GM18526 (cell line): Measurements from ENCODE around the gene SMIM38.

ENCODE experiments used
- POLR2A ChIP-seq: IDR thresholded peaks from 3 replicates; pipeline ENCODE4 v1.6.1; 2011; ENCODE audit not compliant: insufficient read length; ENCODE audit errors: extremely low read depth

SMIM38 gene

DNA sequence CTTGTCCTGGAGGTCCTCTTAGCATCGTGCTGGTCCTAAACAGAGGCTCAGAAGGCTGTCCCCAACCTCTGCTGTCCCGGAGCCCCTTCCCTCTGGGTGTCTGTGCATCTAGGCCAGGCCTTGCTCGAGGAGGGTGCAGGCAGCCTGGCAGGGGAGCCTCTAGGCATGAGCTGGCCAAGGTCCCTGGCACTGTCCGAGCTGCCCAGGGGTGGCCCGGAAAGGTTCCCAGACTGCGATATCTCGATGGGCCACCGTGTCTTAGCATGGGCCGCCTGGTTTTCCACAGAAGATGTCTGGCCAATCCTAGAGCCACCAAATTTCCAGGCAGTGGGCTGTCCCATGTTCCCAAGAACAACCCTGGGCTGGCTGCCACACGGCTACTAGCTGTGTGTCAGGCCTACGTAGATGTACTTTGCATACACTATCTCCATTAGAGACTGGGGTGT is 24.6 kb upstream of the SMIM38 start:
- TF ChIP-seq POLR2A: no peak

DNA sequence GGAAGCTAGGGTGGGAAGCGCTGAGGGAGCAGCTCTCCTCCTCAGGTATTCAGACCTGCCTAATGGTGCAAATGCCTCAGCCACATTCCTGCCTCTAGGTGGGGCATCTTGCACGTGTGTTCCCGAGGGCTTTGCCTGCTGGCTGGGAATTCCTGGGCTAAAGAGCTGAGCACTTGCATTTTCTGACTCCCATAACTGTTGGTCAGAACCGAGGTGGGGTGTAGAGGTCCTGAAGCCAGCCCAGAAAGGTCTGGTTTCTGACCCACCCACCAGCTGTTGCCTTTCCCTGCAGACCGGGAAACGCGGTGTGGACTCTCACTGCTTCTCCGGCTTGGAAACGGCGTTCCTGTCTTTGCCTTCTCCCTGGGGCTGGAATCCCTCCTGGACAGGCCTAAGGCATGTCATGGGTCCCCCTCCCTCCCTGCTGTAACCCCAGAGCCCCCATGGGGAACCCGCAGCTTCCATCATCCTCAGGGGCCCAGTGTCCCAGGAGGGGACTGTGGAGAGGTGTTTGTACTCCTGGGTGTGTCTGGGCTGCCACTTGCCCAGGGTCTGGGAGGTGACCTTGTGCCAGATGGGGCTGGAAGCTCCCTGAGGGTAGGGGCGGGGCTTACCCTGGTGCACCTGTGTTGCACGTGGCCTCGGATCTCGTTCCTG is 24.0 kb upstream of the SMIM38 start:
- TF ChIP-seq POLR2A: no peak

DNA sequence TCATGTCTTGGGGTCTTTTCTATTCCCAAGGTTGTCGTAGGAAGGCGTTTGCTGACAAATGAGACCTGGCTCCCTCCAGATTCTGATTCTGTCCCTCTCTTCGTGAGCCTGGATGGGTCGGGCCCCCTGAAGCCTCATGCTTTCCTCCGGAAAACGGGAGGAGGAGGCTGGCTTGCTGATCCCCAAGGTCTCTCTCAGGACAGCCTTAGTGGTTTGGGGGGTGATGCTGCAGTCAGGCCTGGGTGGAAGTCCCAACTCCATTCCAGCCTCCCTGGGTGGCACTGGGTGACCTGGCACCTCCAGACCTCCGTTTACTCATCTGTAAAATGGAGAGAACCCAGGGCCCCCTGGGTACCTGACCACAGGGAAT is 23.4 kb upstream of the SMIM38 start:
- no peak for TF ChIP-seq POLR2A

DNA sequence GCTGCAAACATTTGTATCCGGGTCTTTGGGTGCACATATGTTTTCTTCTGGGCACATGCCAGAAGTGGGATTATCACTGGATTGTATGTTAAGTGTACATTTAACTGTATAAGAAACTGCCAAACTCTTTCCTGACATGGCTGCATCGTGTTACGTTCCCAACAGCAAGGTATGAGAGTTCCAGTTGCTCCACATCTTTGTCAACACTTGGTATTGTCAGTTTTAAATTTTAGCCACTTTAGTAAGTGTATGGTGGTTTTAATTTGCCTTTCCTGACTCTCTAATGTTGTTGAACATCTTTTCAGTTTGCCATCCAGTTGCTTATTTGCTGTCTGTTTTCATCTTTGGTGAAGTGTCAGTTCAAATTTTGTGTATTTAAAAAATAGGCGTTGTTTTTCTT is 22.5 kb upstream of the SMIM38 start:
- TF ChIP-seq POLR2A: no peak

DNA sequence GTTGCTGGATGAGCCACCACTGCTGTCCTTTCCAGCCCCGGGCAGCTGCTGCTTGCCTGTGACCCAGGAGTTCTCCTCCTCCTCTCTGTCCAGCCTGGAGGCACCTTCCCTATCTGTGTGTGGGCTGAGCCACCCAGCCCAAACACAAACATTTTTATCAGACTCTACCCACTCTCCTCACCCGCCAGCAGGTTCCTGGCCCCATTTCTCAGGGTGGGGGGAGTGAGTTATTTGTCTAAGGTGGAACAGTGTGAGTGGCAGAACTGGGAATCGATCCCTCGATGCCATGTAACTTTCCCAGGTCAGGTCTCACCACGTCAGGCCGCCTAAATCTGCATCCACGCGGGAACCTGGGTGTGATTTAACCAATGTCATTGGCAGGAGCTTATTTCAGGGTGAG is 20.8 kb upstream of the SMIM38 start:
- no peak for TF ChIP-seq POLR2A

DNA sequence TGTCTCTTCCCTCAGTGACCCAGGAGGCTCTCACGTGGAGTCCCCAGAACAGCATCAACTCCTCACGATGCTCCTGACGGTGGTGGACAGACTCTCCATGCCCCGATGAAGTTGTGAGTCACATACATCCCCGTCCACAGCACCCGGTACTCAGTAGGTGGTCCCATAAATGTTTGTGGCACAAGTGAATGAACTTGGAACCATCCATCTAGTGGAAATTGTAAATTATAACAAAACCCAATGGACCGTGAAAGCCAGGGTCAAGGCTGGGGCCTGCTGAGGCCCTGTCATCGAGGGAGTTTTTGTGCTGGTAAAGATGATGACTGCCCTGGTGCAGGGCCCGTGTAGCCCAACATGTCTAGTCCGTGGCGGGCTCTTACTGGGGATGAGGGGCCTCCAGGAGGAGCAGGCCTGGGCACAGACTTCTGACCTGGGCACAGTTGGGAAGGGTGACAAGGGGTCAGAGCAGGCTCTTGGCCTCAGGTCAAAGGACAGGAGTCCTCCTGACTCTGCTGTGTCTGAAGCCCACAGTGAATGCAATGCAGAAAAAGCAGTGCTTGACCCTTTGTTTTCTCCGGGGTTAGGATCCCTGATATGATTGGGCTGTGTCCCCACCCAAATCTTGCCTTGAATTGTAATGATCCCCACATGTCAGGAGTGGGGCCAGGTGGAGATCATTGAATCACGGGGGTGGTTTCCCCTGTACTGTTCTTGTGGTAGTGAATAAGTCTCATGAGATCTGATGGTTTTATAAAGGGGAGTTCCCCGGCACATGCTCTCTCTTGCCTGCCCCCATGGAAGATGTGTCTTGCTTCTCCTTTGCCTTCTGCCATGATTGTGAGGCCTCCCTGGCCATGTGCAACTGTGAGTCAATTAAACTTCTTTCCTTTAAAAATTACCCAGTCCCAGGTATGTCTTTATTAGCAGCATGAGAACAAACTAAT is 20.0 kb upstream of the SMIM38 start:
- no peak for TF ChIP-seq POLR2A

DNA sequence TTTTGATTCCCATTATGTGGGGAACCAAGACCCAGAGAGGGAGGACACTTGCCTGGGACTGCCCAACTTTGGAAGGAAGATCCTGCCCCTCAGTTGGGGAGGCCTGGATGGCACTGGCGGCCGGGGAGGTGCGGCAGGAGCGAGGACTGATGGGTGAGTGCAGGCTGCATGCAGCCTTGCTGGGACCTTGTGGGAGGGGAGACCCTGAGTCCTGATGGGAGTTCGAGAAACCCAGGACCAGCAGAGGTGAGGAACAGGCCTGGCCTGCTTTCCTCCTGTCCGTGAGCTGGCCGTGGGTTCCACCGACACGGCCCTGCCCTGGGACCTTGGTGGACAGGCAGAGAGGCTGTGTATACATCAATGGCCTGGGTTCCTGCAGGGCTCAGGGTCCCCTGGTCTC is 19.3 kb upstream of the SMIM38 start:
- no peak for TF ChIP-seq POLR2A

DNA sequence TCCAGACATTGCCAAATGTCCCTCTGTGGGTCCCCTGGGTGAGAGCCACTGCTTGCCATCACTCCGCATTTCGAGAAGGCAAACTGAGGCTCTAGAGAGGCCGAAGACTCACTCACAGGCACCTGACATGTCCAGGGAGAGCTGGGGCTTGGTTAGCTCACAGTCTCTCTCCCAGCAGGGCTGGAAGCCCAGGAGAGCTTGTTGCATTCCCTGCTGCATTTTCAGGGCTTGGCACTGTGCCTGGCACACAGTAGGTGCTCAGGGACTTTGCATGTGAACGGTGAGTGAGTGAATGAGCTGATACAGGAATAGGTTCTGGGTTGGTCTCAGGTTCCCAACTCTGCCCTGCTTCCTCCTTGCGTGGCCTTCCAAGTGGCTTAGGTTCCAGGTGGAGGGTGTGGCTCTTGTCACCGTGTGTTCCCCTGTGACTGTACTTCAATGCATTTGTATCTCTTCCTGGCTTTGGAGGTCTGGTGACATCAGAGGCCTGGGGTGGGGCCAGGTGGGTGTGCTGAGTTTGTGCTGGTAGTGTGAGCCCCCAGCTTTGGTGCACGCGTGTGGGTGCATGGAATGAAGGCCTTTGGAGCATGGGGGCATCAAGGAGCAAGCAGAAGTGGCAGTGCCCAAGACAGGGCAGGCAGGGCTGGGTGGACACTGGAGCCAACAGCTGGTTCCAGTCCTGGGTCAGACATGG is 18.4 kb upstream of the SMIM38 start:
- TF ChIP-seq POLR2A: no peak

DNA sequence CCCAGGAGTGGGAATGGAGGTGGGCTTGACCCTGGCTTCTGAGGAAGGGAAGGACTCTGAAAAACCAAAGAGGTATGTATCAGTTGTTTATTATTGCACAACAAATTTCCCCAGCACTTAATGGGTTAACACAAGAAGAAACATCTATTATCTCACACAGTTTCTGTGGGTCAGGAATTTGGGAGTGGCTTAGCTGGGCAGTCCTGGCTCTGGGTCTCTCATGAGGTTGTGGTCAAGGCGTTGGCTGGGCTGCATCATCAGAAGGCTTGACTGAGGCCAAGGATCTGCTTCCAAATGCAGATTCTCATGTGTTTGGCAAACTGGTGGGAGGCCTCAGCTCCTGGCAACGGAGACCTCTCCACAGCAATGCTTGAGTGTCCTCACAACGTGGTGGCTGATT is 17.5 kb upstream of the SMIM38 start:
- TF ChIP-seq POLR2A: no peak

DNA sequence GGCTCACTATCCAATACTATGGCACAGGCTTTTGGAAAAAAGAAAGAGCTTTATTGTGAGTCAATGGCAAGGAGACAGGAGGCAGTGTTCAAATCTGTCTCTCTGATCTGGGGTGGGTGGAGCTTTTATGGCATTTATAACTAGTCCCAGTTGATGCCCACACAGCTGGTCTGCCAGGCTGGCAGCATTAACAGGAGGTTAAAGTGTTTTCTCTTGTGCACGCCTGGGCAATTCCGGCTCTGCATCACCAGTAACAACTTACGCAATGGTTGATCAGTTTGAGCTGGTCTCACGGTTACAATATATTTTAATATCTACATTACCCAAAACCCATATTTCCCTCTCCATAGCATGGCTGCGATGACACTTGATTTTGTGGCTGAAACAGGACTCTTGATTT is 15.1 kb upstream of the SMIM38 start:
- no peak for TF ChIP-seq POLR2A

DNA sequence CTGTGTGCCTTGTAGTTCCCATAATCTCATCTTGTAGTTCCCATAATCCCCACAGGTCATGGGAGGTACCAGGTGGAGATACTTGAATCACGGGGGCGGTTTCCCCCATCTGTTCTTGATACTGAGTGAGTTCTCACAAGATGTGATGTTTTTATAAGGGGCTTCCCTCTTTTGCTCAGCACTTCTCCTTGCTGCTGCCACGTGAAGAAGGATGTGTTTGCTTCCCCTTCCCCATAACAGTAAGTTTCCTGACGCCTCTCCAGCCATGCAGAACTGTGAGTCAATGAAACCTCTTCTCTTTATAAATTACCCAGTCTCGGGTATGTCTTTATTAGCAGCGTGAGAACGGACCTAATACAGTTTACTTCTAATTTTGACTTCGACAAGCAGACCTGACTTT is 14.0 kb upstream of the SMIM38 start:
- TF ChIP-seq POLR2A: no peak

DNA sequence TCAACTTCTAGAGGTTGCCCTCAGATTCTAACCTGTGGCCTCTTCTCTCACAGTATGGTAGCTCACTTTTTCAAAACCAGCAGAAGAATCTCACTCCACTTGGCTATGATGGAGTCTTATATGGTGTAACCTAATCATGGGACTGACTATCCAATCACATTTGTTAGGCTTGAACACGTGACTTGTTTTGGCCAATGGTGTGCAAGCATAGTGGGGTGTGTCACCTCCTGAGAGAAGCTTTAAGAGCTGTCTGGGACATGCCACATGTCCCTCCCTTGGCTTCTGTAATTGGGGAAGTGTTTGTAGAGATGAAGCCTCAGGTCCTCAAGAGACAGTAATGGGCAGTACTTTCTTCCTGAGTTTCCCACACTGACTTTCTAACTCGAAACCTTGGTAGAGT is 12.8 kb upstream of the SMIM38 start:
- TF ChIP-seq POLR2A: no peak

DNA sequence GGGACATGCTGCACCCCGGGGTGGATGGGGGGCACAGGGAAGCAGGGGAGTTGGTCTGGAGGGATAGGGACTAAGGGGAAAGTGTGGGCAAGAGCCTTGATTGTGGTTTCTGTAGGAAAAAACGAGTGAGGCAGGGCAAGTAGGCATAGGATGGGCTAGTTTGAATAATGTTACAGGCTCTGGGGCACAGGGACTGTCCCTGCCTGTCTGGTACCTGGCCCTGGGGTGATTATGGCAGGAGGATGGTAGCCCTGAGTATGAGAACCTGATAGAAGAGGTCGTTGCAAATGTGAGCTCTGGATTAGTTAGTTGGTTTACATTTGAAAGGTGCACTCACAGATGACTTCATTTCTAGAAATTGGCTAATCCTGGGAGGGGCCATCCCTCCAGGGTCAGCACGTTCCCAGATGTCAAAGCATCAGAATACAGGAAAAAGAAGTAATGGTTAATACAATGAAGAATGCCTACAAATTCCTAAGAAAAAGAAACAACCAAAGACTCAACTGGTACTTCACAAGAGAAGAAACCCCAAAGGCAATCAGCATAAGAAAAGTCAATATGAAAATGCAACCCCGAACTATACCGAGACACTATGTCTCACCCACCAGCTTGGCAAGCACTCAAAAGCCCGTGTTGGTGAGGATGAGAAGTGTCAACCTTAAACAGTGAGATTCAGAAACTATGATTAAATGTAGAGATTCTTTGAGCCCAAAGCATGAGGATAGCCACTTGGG is 11.3 kb upstream of the SMIM38 start:
- TF ChIP-seq POLR2A: no peak

DNA sequence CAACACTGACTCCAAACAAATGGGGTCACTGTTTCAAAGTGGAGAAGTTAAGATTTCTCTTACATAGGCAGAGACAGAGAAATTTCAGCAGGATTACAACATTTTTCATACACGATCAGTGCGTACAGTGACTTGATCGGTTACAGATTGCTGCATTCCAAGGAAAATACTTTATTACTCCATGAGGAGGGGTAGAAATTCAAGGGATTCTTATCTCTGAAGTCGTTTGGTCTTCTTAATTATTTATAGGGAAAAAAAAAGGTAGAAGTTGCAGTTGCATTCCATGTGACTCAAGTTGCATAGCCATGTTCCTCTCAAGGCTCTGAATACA is 10.7 kb upstream of the SMIM38 start:
- TF ChIP-seq POLR2A: no peak

DNA sequence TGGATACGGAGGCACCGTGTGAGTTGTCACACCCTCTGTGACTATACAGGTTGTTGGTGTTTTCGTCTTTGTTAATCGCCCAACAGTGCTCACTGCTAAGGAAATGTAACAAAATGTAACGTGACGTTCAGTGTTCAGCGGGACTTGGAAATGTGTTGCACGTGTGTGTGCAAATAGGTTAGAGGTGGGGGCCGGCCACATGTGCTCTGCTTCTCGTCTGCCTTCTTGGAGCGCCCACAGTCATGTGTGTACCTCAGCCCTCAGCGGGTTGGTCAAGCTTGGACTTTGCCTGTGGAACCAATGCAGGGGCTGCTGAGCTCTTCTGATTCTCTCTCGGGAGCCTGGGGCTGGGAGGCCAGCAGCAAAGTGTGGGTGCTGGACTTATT is 7.4 kb upstream of the SMIM38 start:
- no peak for TF ChIP-seq POLR2A
